NCI-H1105 treated with DMSO at 0.1 percent for 48 hours (cell line): ENCODE data around the gene NCK1.
A peak's percentile ranks its signal among the peaks of the same experiment; 100 is the strongest.

Source experiments
- DNase-seq: peaks from one replicate; lab custom pipeline; 2025; lab: John Stamatoyannopoulos, UW

NCK1 gene

GRCh38 chr3:136861890-136862616 is at the start of gene NCK1:
Gene NCK1, plus strand, starts transcription at chr3:136862208. Its CDS starts 65,794 bp downstream, at chr3:136928002.
- peak; percentile 100 for DNase-seq

DNA sequence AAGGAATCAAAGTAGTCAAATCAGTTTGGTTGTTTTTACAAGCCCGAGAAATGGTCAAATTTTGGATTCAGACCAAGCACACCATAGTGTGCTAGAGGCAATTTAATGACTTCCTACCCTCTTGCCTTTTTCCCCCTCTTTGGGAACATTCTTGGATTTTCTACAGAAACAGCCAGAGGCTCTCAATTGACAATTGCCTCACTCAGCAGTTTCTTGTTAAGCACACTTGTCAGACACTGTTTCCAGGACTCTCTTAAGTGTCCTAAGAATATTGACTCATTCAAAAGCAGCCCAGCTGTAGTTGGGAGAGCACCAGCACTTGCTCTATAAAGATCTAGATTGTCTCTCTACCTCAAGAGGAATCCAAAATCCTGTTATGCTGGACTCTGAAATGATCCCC is 44.6 kb upstream of the NCK1 start:
- DNase-seq: no peak

DNA sequence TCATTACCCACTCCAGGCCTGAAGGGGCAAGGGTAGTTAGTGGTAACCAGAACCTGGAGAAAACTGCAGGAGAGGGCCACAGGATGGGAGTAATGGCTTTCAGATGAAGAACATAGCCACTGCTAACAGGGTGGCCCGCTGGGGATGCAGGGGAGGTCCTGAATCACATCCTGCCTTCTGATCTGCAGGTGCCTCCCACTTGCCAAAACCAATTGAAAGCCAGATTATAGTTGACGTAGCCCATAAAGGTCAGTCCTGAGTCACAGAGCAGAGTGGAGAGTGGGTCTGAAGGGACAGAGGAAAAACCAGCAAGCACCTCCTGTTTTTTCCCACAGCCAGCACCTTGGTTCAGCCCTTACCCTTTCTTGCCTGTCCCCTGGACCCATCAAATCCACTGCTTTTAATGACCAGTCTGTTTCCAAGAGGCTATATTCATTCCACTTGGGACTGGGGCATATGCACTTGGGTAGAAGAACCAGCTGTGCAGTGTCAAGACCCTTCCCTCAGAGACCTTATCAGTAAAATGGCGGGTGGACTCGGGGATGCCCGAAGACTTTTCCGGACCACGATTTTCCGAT is 43.7 kb upstream of the NCK1 start:
- DNase-seq: no peak

DNA sequence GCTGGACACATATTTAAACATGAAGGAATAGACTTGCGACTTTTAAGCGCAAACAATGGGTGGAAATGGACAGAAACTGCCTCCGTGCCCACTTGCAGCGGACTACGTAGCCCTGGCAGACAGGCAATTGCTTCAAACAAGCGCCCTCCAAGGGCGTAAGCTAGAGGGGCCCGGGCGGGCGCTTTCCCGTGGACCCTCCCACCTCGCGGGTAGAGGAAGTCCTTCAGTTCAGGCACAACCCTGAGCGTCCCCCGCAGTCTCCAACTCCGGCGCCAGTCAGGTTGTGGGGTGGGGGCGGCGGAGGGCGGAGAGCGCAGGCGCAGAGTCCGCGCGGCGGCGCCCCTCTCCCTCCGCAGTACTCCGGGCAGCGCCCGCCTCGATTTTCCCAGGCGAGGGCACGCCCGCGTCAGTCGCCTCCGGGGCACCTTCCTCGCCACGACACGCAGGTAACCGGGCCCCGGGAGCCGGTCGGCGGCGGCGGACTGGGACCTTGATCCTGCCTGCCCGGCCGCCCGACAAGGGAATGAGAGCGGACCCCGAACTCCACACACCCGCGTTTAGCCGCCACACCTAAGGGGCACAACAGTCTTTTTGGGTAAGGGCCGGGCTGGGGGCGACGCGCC is 43.1 kb upstream of the NCK1 start, which contains the start of gene SLC35G2:
SLC35G2 (plus strand) TSS at position 358 of the 623 bp plus-strand sequence. CDS start 35,335 bp downstream, outside the sequence.
- peak; percentile 76 for DNase-seq

GRCh38 chr3:136819392-136819730 is 42.6 kb upstream of the NCK1 start:
- peak; percentile 75 for DNase-seq

DNA sequence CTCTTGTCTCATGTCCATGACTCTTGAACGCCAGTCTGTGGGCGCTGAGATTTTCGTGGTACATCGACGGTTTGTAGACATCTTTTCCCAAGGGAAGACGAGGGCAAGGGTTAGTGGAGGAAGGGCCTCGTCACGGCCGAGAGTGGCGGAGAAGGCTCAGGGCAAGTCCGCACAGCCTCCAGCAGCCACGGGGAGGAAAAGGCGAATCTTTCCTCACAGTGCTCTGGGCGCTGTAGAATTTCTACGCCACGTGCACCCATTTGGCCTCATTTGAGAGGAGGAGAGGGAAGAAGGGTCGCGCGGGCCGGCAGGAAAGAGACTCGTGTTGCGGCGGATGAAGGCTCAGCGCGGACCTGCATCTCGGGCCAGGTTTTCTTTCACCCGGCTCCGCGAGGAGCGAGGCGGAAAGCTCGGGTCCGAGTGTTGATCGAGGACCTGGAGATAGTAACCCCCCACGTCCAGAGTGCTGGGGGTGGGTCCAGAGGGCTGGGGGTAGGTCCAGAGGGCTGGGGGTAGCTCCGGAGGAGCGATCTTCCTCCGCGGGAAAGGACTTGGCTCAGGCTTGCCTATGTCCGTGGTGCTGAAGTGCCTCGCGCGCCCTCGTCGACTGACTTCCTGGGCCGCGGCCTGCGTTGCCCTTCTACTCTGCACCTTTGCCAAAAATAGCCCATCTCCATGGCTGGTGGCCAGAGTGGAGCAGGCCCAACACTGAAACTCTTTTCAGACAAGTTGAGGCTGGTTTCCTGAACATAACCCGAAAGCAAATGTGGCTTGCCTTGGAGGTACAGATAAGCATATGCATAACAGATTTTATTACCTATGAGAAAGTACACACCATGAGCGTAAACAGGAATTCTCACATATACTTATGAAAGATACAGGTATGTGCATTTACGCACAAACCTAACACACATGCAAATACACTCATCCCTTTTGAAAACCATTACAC is 42.0 kb upstream of the NCK1 start:
- DNase-seq: peak; percentile 83

DNA sequence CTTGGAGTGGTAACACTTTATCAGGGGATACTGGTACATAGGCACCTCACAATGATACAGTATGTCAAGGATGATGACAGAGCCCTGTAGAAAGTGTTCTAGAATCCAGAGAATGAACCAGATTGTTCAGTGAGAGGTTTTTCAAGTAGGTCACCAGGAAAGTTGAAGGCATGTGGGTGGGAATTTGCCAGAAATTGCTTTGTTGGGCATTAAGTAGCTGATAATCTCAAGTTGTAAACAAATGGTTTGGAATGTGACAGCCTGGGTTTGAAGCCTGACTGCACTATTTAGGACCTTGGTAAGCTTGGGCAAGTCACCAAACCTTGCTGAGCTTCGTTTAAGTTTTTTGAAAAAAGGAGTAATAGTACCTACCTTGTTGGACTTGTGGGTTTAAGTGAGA is 30.5 kb upstream of the NCK1 start:
- DNase-seq: no peak

- no peak for DNase-seq
These were observed 26.8 kb upstream of the NCK1 start for GRCh38 chr3:136835089-136835812.

GRCh38 chr3:136835813-136836510 is 26.0 kb upstream of the NCK1 start:
- no peak for DNase-seq

DNA sequence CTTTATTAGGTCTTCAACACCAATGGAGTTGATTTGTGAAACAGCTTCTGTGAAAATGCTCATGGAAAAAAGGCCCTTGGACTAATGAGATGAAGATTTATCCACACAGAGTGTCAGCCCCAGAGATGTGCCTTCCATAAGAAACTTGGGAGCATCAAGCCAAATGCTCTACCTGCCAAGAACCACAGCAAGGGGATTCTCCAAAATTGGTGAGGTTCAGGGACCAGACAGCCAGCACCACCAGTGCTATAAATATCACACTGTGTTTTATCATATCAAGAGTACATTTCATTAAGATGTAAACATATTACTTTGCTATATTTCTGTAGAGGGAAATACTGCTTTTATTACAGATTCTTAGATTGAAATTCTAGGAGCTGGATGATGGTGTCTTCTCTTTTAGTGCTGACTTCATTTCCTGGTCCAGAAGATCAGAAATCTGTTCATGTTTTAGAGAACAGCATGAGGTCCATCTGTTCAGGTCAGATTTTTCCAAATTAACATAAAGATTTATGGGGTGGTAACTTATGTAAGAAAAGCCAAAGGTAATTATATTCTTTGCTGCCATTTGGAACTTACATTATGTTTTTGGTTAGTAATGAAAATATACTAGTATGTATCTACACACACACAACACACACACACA is 25.4 kb upstream of the NCK1 start:
- no peak for DNase-seq

DNA sequence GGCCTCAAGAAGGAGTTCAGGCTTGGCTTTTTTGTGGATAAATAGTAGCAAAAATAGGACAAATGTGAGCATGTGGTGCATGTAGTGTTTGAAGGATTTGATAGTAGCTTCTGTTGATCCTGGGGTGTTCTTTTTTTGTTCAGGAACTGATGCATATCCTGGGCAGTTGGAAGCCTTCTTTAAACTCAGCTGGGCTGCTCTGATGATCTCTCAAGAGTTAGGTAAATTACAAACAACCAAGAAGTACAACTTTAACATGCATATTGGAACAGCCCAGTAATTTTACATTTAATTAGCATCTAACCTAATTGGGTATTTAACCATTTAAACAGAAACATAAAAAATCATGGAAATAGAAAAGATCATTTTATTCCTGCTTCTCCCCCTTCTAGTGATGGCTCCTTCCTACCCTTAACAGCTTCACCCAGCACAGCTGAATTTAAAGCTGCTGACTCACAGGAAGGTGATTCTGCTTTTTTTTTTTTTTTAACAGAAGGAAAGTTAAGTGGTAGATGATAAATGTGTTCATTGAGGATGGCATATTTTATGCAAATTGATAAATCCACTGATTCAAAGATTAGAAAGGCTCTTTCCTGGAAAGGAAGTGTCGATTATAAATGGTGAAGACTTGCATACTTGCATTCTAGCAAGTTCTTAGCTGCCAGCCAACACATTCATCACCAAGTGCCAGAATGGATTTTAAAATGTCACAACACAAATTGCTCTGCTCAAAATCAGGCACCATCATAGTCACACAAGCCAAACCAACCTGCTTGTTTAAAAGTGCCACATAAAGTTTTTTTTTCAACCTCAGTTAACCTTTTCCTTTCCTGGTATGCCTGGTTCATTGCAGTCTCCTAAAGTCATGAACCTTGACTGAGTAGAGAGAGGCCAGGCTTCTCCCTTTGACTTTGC is 23.1 kb upstream of the NCK1 start:
- no peak for DNase-seq

DNA sequence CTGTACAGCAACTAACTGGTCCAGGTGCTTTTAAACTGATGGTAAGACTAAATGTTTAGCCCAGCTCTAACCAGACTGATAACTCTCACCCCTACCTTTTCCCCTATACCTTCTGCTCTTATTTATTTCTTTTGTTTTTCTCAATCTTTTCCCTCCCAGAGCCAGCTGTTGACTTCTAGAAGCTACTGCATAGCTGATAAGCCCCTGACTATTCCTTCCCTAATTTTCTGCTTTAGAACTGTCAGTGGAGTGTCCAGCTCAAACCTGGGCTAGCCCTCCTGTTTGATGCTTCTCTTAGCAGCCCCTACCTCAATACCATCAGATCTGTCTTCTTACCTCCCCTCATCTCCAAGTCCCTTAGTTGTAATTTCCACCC is 22.5 kb upstream of the NCK1 start:
- no peak for DNase-seq

- no peak for DNase-seq
These were observed 21.8 kb upstream of the NCK1 start for GRCh38 chr3:136840252-136840651.

GRCh38 chr3:136842294-136842693 is 19.7 kb upstream of the NCK1 start:
- no peak for DNase-seq

GRCh38 chr3:136844724-136845123 is 17.3 kb upstream of the NCK1 start:
- DNase-seq: no peak

GRCh38 chr3:136852180-136852579 is 9.8 kb upstream of the NCK1 start:
- no peak for DNase-seq

- DNase-seq: no peak
These were observed 5.3 kb upstream of the NCK1 start for GRCh38 chr3:136856665-136857064.

- DNase-seq: no peak
These were observed 3.6 kb upstream of the NCK1 start for GRCh38 chr3:136858381-136858780.

DNA sequence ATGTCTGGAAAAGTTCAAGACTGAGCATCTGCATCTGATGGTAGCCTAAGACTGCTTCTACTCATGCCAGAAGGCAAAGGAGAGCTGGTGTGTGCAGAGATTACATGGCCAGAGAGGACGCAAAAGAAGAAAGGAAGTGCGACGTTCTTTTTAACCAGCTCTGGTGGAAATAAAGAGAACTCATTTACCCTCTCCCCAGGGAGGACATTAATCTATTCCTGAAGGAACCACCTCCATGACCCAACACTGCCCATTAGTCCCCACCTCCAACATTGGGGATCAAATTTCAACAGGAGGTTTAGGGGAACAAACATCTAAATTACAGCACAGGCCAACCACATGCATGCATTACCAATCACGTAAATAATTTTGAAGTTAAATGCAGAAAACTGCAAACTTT is 1.5 kb upstream of the NCK1 start:
- DNase-seq: peak; percentile 23
